Measurements from ENCODE around the gene CD93.

The CD93 gene

DNA sequence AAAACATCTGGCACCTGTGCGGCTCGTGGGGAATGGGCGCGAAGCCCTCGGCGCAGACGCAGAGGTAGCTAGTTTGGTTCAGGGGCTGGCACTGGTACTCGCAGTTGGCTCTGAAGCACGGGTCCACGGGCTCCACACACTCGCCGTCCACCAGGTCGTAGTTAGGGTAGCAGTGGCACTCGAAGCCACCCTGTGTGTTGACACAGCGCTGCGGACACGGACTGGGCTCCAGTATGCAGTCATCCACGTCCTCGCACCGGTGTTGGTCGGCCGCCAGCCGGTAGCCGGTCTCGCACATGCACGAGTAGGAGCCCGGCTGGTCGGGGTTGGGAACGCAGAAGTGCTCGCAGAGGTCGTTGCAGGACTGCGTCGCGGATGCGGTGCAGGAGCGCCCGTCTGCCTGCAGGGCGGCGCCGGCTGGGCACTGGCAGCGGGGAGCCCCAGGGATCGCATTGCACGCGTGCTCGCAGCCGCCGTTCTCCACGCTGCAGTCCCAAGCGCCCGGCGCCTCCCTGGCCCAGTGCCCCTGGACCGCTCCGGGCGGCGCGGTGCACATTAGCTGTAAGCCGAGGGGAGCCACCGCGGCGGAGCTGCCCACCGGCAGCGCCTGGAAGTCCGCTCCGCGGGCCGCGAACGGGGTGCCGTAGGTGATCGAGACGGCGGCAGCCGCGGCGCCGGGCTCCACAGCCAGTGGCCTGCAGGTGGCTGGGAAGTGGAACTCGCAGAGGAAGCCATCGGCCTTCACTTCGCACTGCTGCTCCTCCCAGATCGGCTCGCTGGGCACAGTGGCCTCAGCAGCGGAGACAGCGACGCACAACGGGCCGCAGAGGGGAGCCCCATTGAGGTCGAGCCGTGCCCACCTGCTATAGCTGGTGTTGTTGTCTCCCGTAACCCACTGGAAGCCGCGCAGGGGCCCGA is 37.6 kb downstream of the CD93 start:
- TF ChIP-seq, protein P1, sequence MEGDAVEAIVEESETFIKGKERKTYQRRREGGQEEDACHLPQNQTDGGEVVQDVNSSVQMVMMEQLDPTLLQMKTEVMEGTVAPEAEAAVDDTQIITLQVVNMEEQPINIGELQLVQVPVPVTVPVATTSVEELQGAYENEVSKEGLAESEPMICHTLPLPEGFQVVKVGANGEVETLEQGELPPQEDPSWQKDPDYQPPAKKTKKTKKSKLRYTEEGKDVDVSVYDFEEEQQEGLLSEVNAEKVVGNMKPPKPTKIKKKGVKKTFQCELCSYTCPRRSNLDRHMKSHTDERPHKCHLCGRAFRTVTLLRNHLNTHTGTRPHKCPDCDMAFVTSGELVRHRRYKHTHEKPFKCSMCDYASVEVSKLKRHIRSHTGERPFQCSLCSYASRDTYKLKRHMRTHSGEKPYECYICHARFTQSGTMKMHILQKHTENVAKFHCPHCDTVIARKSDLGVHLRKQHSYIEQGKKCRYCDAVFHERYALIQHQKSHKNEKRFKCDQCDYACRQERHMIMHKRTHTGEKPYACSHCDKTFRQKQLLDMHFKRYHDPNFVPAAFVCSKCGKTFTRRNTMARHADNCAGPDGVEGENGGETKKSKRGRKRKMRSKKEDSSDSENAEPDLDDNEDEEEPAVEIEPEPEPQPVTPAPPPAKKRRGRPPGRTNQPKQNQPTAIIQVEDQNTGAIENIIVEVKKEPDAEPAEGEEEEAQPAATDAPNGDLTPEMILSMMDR (IDR thresholded peaks at IDR 0.05): peak; percentile 55

GRCh38 chr20:23047738-23048214 is 38.3 kb downstream of the CD93 start:
- TF ChIP-seq, protein P1 (IDR thresholded peaks at IDR 0.05): no peak

DNA sequence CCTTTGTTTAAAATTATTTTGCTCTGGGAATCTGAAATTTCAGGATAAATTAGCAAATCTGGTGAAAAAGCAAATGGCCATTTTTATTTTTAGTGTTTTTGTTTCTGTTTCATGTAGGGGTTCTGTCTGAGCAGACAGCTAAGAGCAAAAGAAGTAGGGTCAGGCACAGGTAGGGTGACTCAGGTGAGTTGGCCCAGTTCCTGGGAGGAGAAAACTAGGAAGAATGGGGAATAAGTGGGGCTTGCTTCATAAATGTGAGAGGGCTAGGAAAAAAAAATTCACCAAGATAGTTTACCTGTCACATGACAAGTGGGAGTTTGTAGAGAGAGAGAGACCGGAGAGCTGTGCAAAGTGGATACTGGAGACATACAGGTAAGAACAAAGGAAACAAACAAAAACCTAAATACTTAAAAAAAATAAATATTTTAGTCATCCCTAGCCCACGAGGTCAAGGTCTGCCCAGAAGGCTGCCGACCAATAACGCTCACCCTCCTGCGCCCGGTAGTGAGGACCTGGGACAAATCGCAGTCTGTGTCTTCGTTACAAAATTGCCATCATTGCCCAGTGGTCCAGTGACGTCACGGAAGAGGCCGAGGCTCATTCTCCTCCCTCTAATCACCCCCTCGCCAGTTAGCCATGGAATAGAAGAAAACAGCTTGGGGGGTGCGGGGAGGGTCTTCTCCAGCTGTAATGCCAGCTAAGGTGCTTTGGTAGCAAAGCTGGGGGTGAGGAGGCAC is 39.0 kb downstream of the CD93 start:
- TF ChIP-seq, protein P1 (IDR thresholded peaks at IDR 0.05): no peak

DNA sequence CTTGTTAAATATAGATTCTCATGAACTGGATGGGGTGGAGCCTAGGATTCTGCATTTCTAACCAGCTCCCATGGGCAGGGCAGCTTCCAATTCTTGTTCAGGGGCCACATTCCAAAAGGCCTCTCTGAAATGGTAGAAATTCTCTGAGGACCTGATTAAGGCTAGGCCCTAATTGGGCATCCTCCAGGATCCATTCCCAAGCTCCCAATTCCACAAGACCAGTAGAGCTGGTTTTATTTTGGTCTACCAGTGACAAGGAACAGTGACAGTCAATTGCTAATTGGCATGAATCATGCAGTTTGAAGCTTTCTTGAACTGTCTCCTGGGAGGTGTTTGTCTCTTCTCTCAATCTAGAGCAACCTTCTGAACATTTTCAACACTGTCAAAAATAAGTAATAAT is 39.7 kb downstream of the CD93 start:
- TF ChIP-seq, protein P1 (IDR thresholded peaks at IDR 0.05): no peak

DNA sequence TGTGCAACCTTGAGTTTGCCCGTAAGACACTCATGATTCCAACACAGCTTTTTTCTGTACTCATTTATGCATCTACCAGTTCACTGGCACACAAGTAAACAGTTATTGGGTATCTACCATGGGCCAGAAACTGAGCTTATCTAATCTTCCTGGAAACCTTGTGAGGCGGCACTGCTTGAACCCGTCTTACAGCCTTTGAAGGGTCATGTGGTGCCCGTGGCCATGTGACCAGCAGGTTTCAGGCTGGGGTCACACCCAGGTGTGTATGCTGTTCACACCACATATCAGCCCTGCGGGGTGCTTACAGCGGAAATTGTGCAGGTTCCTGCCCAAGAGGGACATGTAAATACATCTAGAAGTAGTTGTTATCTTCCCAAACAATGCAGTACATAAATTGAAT is 42.7 kb downstream of the CD93 start:
- TF ChIP-seq, protein P1 (IDR thresholded peaks at IDR 0.05): no peak

GRCh38 chr20:23042270-23042669 is 43.9 kb downstream of the CD93 start:
- TF ChIP-seq, protein P1 (IDR thresholded peaks at IDR 0.05): no peak

DNA sequence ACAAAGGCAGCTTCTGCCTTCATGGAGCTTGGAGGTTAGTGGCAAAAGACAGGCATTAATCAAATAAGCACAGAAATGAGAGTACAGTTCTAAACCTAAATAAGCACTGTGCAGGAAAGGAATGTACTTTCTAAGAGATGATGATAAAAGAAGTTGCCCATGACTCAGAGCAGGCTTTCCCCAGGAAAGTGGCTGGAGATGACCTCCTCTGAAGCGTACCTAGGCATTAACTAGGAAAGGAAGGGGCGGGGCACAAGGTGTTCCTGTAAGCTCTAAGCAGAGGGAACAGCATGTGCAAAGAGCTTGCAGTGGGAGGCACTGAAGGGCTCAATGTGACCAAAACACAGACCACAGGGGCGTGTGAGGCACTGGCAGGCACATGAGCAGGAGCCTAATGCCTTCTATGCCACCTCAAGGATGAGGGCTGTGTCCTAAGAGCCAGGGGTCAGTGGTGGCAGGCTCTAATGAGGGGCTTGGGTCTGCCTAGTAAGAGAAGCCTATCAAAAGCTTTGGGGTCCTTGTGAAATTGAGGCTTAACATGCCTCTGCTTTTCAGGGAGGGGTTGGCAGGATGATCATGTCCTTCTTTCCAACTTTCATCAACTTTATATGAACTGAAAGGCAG is 46.1 kb downstream of the CD93 start:
- TF ChIP-seq, protein P1 (IDR thresholded peaks at IDR 0.05): no peak

Measured in LNCAP (cell line).